HCT116 (cell line): ENCODE measurements around the gene CBX3. TPM values are rescaled to one million over a fixed set of nuclear protein-coding genes. Genes with fewer than 3 reads are reported as not detected.

Source experiments
- ATAC-seq: fragments of 200-7000 bp; cut with Tn5 transposase; 2 replicates; pipeline ENCODE4 v1.9.1; 2020; ENCODE audit warnings: mild to moderate bottlenecking, moderate library complexity
- BruUV-seq: library from RNA; stranded (reverse); fragments of 400-500 nt; replicated peaks from 2 replicates; lab custom pipeline; 2021; lab: Mats Ljungman, UMichigan
- CTCF ChIA-PET: fragments of 300-600 bp; sonication (Branson Sonifier 250); formaldehyde crosslinking; loops from one replicate; lab custom pipeline; 2021; ENCODE audit warnings: antibody characterized with exemption; lab: Charles Lee
- POLR2A ChIA-PET: fragments of 300-600, 350-600 bp; sonication (Branson Sonifier 250); formaldehyde crosslinking; loops from one replicate; lab custom pipeline; 2021; ENCODE audit warnings: antibody characterized with exemption; lab: Charles Lee
- RAD21 ChIA-PET, 2 experiments: fragments of 300-600 bp; sonication (Branson Sonifier 250); formaldehyde crosslinking; loops; one replicate each; lab custom pipeline; 2023; ENCODE audit warnings: low total read pairs in 2 of 2; ENCODE audit not compliant: uncharacterized antibody in 2 of 2, unreplicated experiment in 2 of 2, low non-redundant PET in 1 of 2; lab: Charles Lee
- DNase-seq: peaks from one replicate; pipeline ENCODE4 v3.0.0-alpha.2; 2010; ENCODE audit warnings: low read depth, low spot score
- H2AFZ ChIP-seq: fragments of 200-600 bp; shearing (Covaris generic), sonication (generic); 2 replicates; pipeline ENCODE4 v1.6.1; 2017; ENCODE audit warnings: low read depth, mixed run types, mixed read lengths, antibody characterized with exemption, low read length; ENCODE audit not compliant: poor library complexity, severe bottlenecking
- H3K27ac ChIP-seq: 2 replicates; pipeline ENCODE4 v1.5.1; 2012; ENCODE audit warnings: low read depth, low read length
- H3K27me3 ChIP-seq: fragments of 200-600 bp; sonication (generic); 2 replicates; pipeline ENCODE4 v1.6.1; 2016; ENCODE audit warnings: mixed run types, low read length, mixed read lengths; ENCODE audit not compliant: insufficient read depth
- H3K36me3 ChIP-seq, 2 experiments: fragments of 200-500 bp in 1 of 2; fragments of 200-600 bp in 1 of 2; sonication (Bioruptor generic) in 1 of 2; sonication (generic) in 1 of 2; 2 replicates each; pipeline versions ENCODE4 v1.5.1 to v1.6.1; 2014 to 2016; ENCODE audit warnings: low read length in 2 of 2, inconsistent platforms in 1 of 2, mixed read lengths in 1 of 2, mixed run types in 1 of 2; ENCODE audit not compliant: insufficient read depth in 2 of 2, control insufficient read depth in 1 of 2
- H3K4me1 ChIP-seq, 2 experiments: fragments of 200-600 bp in 1 of 2; sonication (generic) in 1 of 2; 2 replicates each; pipeline versions ENCODE4 v1.5.1 to v1.6.1; 2012 to 2017; ENCODE audit warnings: low read length in 2 of 2, inconsistent platforms in 1 of 2, mild to moderate bottlenecking in 1 of 2, mixed read lengths in 1 of 2, mixed run types in 1 of 2, moderate library complexity in 1 of 2; ENCODE audit not compliant: insufficient read depth in 2 of 2, control insufficient read depth in 1 of 2
- H3K4me2 ChIP-seq: fragments of 200-600 bp; sonication (generic); 2 replicates; pipeline ENCODE4 v1.6.1; 2017; ENCODE audit warnings: mixed run types, low read length, mixed read lengths
- H3K4me3 ChIP-seq, 2 experiments: fragments of 200-600 bp in 1 of 2; sonication (generic) in 1 of 2; replicated peaks in 1 of 2; 2 replicates each; pipeline ENCODE4 v1.5.1; 2011 to 2016; ENCODE audit warnings: low read length in 2 of 2, control low read depth in 1 of 2, low read depth in 1 of 2, mild to moderate bottlenecking in 1 of 2, mixed read lengths in 1 of 2, mixed run types in 1 of 2
- H3K79me2 ChIP-seq: fragments of 200-600 bp; sonication (generic); 2 replicates; pipeline ENCODE4 v1.6.1; 2017; ENCODE audit warnings: mild to moderate bottlenecking, mixed run types, low read length, moderate library complexity, mixed read lengths; ENCODE audit not compliant: insufficient read depth
- H3K9ac ChIP-seq: fragments of 200-600 bp; sonication (generic); 2 replicates; pipeline ENCODE4 v1.6.1; 2016; ENCODE audit warnings: low read length, mixed read lengths
- H3K9me2 ChIP-seq: fragments of 200-600 bp; sonication (generic), shearing (Covaris generic); 2 replicates; pipeline ENCODE4 v1.6.1; 2017; ENCODE audit warnings: mixed run types, mild to moderate bottlenecking, moderate library complexity; ENCODE audit not compliant: insufficient read depth
- H3K9me3 ChIP-seq, 2 experiments: fragments of 200-500 bp in 1 of 2; fragments of 200-600 bp in 1 of 2; sonication (Bioruptor generic) in 1 of 2; sonication (generic) in 1 of 2; 2 replicates each; pipeline ENCODE4 v1.6.1; 2014 to 2017; ENCODE audit warnings: low read length in 2 of 2, mixed read lengths in 2 of 2, inconsistent platforms in 1 of 2, low read depth in 1 of 2, mild to moderate bottlenecking in 1 of 2, mixed run types in 1 of 2, moderate library complexity in 1 of 2; ENCODE audit not compliant: control insufficient read depth in 1 of 2, insufficient read depth in 1 of 2
- H4K20me1 ChIP-seq: fragments of 200-600 bp; sonication (generic), shearing (Covaris generic); 2 replicates; pipeline ENCODE4 v1.6.1; 2017; ENCODE audit warnings: mixed run types, mild to moderate bottlenecking, moderate library complexity; ENCODE audit not compliant: insufficient read depth
- CBX3 ChIP-seq: IDR thresholded peaks from 2 replicates; pipeline ENCODE4 v1.6.1; 2012; ENCODE audit warnings: low read depth
- FOSL1 ChIP-seq: IDR thresholded peaks from 2 replicates; pipeline ENCODE4 v1.6.1; 2012; ENCODE audit warnings: low read depth
- JUND ChIP-seq: IDR thresholded peaks from 2 replicates; pipeline ENCODE4 v1.6.1; 2012
- POLR2AphosphoS5 ChIP-seq: IDR thresholded peaks from 2 replicates; pipeline ENCODE4 v1.6.1; 2011; ENCODE audit warnings: mild to moderate bottlenecking, low read depth, low read length, moderate library complexity
- SIN3A ChIP-seq: IDR thresholded peaks from 2 replicates; pipeline ENCODE4 v1.6.1; 2012; ENCODE audit warnings: low read depth
- intact Hi-C: fragments of 100-400 bp; cut with micrococcal nuclease; formaldehyde crosslinking; loops from 2 replicates; pipeline ENCODE4 v1.10.0; 2022
- total RNA-seq: library from RNA; stranded (reverse); gene quantifications from one replicate; pipeline ENCODE4 v1.2.1, GENCODE V29; 2021; ENCODE audit not compliant: unreplicated experiment
- TF ChIP-seq, protein P1 (sequence below), 3 experiments: fragments of 200-600 bp in 1 of 3; sonication (generic) in 1 of 3; IDR thresholded peaks in 2 of 3; conservative IDR thresholded peaks in 1 of 3; 2 replicates each; pipeline ENCODE4 v1.5.1; 2012 to 2017; ENCODE audit warnings: low read depth in 2 of 3, low read length in 2 of 3, antibody characterized with exemption in 1 of 3, borderline replicate concordance in 1 of 3, control low read depth in 1 of 3, mild to moderate bottlenecking in 1 of 3, mixed read lengths in 1 of 3, mixed run types in 1 of 3, moderate library complexity in 1 of 3; ENCODE audit not compliant: insufficient read depth in 1 of 3

The CBX3 gene
- total RNA-seq, 1 experiment from 2014 or later, result 274 TPM

DNA sequence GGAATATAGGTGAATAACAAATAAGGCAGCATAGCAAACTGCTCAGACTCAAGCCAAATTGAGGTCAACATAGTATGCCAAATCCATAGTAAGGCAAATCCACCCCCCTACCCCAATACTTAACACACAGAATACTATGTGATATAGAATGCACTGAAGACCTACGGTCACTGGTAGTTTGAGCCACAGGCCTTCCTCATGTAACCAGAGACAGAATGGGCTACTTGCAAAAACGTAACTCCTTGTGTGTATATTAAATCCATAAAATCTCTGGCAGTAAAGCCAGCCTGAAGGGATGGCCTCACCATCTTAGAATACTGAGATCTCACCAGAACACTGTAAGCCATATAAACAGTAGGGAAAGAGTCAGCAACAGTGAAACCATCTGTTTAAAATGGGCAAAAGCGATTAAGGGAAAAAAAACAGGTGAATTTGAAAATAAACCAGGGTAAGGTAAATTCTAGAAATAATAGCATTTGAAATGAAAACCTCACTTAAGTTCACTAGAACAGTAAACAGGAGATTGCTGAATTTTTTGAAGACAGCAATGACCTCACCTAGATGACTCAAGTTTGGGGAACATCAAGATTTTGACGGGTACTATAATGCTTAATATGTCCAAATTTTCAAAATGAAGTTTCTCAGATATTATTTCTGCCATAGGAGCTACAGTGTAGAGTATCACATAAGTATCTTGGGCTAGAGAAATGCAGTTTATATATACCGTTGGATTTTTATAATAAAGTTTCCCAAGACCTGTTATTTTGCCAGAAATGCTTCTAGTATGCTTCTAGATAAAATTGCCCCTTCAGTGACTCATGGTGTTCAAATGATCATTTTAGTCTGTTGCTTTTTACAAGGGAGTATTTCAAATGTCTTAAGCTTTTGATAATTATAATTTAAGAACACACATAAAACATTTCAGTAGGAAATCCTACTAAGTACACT, 14.9 kb upstream of the CBX3 start:
- no peak for DNase-seq
- RAD21 ChIA-PET, result no interaction called here
- BruUV-seq, result no TSS peak
- Histone ChIP-seq H3K4me3 (no peak overlapping the region), H3K27me3 (no peaks in the 10 kb centered on the region), H3K79me2 (peaks cover 26% of the 10 kb centered on the region), H3K9me3 (no peaks in the 10 kb centered on the region), H4K20me1 (peaks cover 57% of the 10 kb centered on the region; the same call in 1 of the 2 replicates), H3K4me1 (no peaks in the 10 kb centered on the region), H3K4me2 (no peak overlapping the region), H3K36me3 (peaks cover 25 to 29% of the 10 kb centered on the region in 2 experiments), H3K9me2 (no peaks in the 10 kb centered on the region), H3K9ac (no peak overlapping the region), H2AFZ (no peak overlapping the region), H3K27ac (no peak overlapping the region; the same call in 1 of the 2 replicates)
- POLR2A ChIA-PET, result interaction anchor here (1.7 to 2.1 kb wide), 2 partner anchors 10 to 12 kb away, joined by 5 to 11 read pairs; no protein-coding TSS in a partner anchor
- TF ChIP-seq FOSL1 (0 out of 2 replicates have a peak, but pooled peaks have one; percentile 6), JUND (peak; percentile 5; the same call in 1 of the 2 replicates), SIN3A (peak; percentile 29; the same call in 1 of the 2 replicates), POLR2AphosphoS5 (peak; percentile 28; the same call in 1 of the 2 replicates), CBX3 (no peak)
- TF ChIP-seq, protein P1, sequence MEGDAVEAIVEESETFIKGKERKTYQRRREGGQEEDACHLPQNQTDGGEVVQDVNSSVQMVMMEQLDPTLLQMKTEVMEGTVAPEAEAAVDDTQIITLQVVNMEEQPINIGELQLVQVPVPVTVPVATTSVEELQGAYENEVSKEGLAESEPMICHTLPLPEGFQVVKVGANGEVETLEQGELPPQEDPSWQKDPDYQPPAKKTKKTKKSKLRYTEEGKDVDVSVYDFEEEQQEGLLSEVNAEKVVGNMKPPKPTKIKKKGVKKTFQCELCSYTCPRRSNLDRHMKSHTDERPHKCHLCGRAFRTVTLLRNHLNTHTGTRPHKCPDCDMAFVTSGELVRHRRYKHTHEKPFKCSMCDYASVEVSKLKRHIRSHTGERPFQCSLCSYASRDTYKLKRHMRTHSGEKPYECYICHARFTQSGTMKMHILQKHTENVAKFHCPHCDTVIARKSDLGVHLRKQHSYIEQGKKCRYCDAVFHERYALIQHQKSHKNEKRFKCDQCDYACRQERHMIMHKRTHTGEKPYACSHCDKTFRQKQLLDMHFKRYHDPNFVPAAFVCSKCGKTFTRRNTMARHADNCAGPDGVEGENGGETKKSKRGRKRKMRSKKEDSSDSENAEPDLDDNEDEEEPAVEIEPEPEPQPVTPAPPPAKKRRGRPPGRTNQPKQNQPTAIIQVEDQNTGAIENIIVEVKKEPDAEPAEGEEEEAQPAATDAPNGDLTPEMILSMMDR (IDR thresholded peaks at IDR 0.05 in 2 of 3, conservative IDR thresholded peaks at IDR 0.05 in 1 of 3; ENCODE audit: borderline replicate concordance in 1 of 3, insufficient read depth in 1 of 3, low read depth in 2 of 3, low read length in 2 of 3), result no peak
- ATAC-seq, result peak; percentile 7; the same call in 1 of the 2 replicates
- intact Hi-C loops, result no loop called here
- CTCF ChIA-PET, result interaction anchor here (1.2 kb wide), 1 partner anchor 96 kb away, joined by 3 read pairs; no protein-coding TSS in a partner anchor
